ENCODE measurements around the gene THADA.
"Not testable (repeated sequence)": the region's sequence is repeated elsewhere in the genome, so short reads cannot be mapped to it uniquely, and the experiment has no call there.

The THADA gene

GRCh38 chr2:43556256-43556655, 39.6 kb downstream of the THADA start:
- Histone ChIP-seq H3K36me3 (ENCODE audit: control insufficient read depth, low read length) (peaks cover 60% of the 10 kb centered on the region), H3K27me3 (ENCODE audit: control insufficient read depth, low read length) (no peaks in the 10 kb centered on the region), H3K9me2 (replicated peaks; ENCODE audit: control insufficient read depth, low read length) (no peaks in the 10 kb centered on the region), H3K9me3 (ENCODE audit: control insufficient read depth, insufficient read depth, low read length) (no peaks in the 10 kb centered on the region), H3K79me2 (ENCODE audit: control insufficient read depth, low read length) (no peaks in the 10 kb centered on the region), H3K4me1 (ENCODE audit: control insufficient read depth, low read length) (no peaks in the 10 kb centered on the region), H3K27ac (ENCODE audit: low read depth, low read length) (no peak overlapping the region), H3K4me2 (ENCODE audit: low read length) (no peak overlapping the region), H3K4me3 (ENCODE audit: low read length) (no peak overlapping the region), H3F3A (ENCODE audit: control insufficient read depth, insufficient read depth) (no peaks in the 10 kb centered on the region), H4K20me1 (ENCODE audit: control insufficient read depth, insufficient read depth, low read depth, low read length) (no peaks in the 10 kb centered on the region)
- TF ChIP-seq CTCF (IDR thresholded peaks at IDR 0.05; ENCODE audit: low read depth, low read length, poor library complexity, severe bottlenecking), result no peak
- TF ChIP-seq EZH2phosphoT487 (IDR thresholded peaks at IDR 0.05; ENCODE audit: borderline replicate concordance, low read length), result no peak

GRCh38 chr2:43553341-43553855, 42.4 kb downstream of the THADA start:
- Histone ChIP-seq H3K27me3 (ENCODE audit: control insufficient read depth, low read length) (no peaks in the 10 kb centered on the region), H3K4me1 (ENCODE audit: control insufficient read depth, low read length) (no peaks in the 10 kb centered on the region), H3K79me2 (ENCODE audit: control insufficient read depth, low read length) (no peaks in the 10 kb centered on the region), H3K4me3 (ENCODE audit: low read length) (no peak overlapping the region), H3K9me3 (ENCODE audit: control insufficient read depth, insufficient read depth, low read length) (no peaks in the 10 kb centered on the region), H3K36me3 (ENCODE audit: control insufficient read depth, low read length) (peaks cover 65% of the 10 kb centered on the region), H3K9me2 (replicated peaks; ENCODE audit: control insufficient read depth, low read length) (no peaks in the 10 kb centered on the region), H3K4me2 (ENCODE audit: low read length) (no peak overlapping the region), H4K20me1 (ENCODE audit: control insufficient read depth, insufficient read depth, low read depth, low read length) (no peaks in the 10 kb centered on the region), H3F3A (ENCODE audit: control insufficient read depth, insufficient read depth) (no peaks in the 10 kb centered on the region), H3K27ac (ENCODE audit: low read depth, low read length) (no peak overlapping the region)
- no peak for TF ChIP-seq CTCF (IDR thresholded peaks at IDR 0.05; ENCODE audit: low read depth, low read length, poor library complexity, severe bottlenecking)
- no peak for TF ChIP-seq EZH2phosphoT487 (IDR thresholded peaks at IDR 0.05; ENCODE audit: borderline replicate concordance, low read length)

- Histone ChIP-seq H3K27ac (ENCODE audit: low read depth, low read length) (no peak overlapping the region), H3K4me3 (ENCODE audit: low read length) (no peak overlapping the region), H3K4me1 (ENCODE audit: control insufficient read depth, low read length) (no peaks in the 10 kb centered on the region), H3K36me3 (ENCODE audit: control insufficient read depth, low read length) (peaks cover 59% of the 10 kb centered on the region), H3K9me3 (ENCODE audit: control insufficient read depth, insufficient read depth, low read length) (no peaks in the 10 kb centered on the region), H3K27me3 (ENCODE audit: control insufficient read depth, low read length) (no peaks in the 10 kb centered on the region), H3F3A (ENCODE audit: control insufficient read depth, insufficient read depth) (no peaks in the 10 kb centered on the region), H3K79me2 (ENCODE audit: control insufficient read depth, low read length) (no peaks in the 10 kb centered on the region), H3K4me2 (ENCODE audit: low read length) (no peak overlapping the region), H3K9me2 (replicated peaks; ENCODE audit: control insufficient read depth, low read length) (no peaks in the 10 kb centered on the region), H4K20me1 (ENCODE audit: control insufficient read depth, insufficient read depth, low read depth, low read length) (no peaks in the 10 kb centered on the region)
- TF ChIP-seq EZH2phosphoT487 (IDR thresholded peaks at IDR 0.05; ENCODE audit: borderline replicate concordance, low read length), result no peak
- TF ChIP-seq CTCF (IDR thresholded peaks at IDR 0.05; ENCODE audit: low read depth, low read length, poor library complexity, severe bottlenecking), result no peak
These were observed 43.8 kb downstream of the THADA start for GRCh38 chr2:43551990-43552389.

- H3K4me3 ChIP-seq (ENCODE audit: low read length); H3K9me3 ChIP-seq (ENCODE audit: control insufficient read depth, insufficient read depth, low read length); H4K20me1 ChIP-seq (ENCODE audit: control insufficient read depth, insufficient read depth, low read depth, low read length); H3K27ac ChIP-seq (ENCODE audit: low read depth, low read length); H3F3A ChIP-seq (ENCODE audit: control insufficient read depth, insufficient read depth); H3K27me3 ChIP-seq (ENCODE audit: control insufficient read depth, low read length); H3K9me2 ChIP-seq (replicated peaks; ENCODE audit: control insufficient read depth, low read length); H3K4me1 ChIP-seq (ENCODE audit: control insufficient read depth, low read length); H3K4me2 ChIP-seq (ENCODE audit: low read length); H3K79me2 ChIP-seq (ENCODE audit: control insufficient read depth, low read length): not testable (repeated sequence)
- peaks cover 38% of the 10 kb centered on the region for H3K36me3 ChIP-seq (ENCODE audit: control insufficient read depth, low read length)
These were observed 47.5 kb downstream of the THADA start for GRCh38 chr2:43548381-43548780.

Measured in DOHH2 (cell line).